C1 segment of cervical spinal cord (tissue), 14 donors: Measurements from ENCODE around the gene ADARB2.

Experiments
- DNase-seq, 14 donors: peaks; one replicate each; lab custom pipeline; 2025; lab: John Stamatoyannopoulos, UW

ADARB2 gene

GRCh38 chr10:1663226-1663625 is 74.1 kb downstream of the ADARB2 start:
- no peak for DNase-seq

- DNase-seq: no peak
Observed at GRCh38 chr10:1662438-1663025, 74.8 kb downstream of the ADARB2 start.

- DNase-seq: no peak
Observed at GRCh38 chr10:1661859-1662437, 75.4 kb downstream of the ADARB2 start.

GRCh38 chr10:1661416-1661815 is 75.9 kb downstream of the ADARB2 start:
- no peak for DNase-seq

GRCh38 chr10:1660815-1661214 is 76.5 kb downstream of the ADARB2 start:
- DNase-seq: no peak

- DNase-seq: no peak
Observed at GRCh38 chr10:1660386-1660785, 76.9 kb downstream of the ADARB2 start.

- peak in 1 of 14 donors; percentile 6 for DNase-seq
Observed at GRCh38 chr10:1659221-1659791, 78.0 kb downstream of the ADARB2 start.

GRCh38 chr10:1658658-1659057 is 78.7 kb downstream of the ADARB2 start:
- DNase-seq: no peak

GRCh38 chr10:1657479-1657878 is 79.8 kb downstream of the ADARB2 start:
- DNase-seq: no peak

GRCh38 chr10:1655367-1655766 is 82.0 kb downstream of the ADARB2 start:
- no peak for DNase-seq

- no peak for DNase-seq
Observed at GRCh38 chr10:1654811-1655356, 82.4 kb downstream of the ADARB2 start.

GRCh38 chr10:1654247-1654646 is 83.1 kb downstream of the ADARB2 start:
- no peak for DNase-seq

GRCh38 chr10:1653321-1653720 is 84.0 kb downstream of the ADARB2 start:
- DNase-seq: no peak

- peak in 3 of 14 donors; percentile 14 to 96 (median 56) for DNase-seq
Observed at GRCh38 chr10:1652151-1652550, 85.2 kb downstream of the ADARB2 start.

- peak in 1 of 14 donors; percentile 41 for DNase-seq
Observed at GRCh38 chr10:1651270-1651966, 85.9 kb downstream of the ADARB2 start.

- DNase-seq: peak in 1 of 14 donors; percentile 86
Observed at GRCh38 chr10:1650542-1651269, 86.6 kb downstream of the ADARB2 start.

- DNase-seq: no peak
Observed at GRCh38 chr10:1648648-1649047, 88.7 kb downstream of the ADARB2 start.

GRCh38 chr10:1646332-1646731 is 91.0 kb downstream of the ADARB2 start:
- DNase-seq: no peak

- DNase-seq: no peak
Observed at GRCh38 chr10:1645896-1646295, 91.4 kb downstream of the ADARB2 start.

- DNase-seq: no peak
Observed at GRCh38 chr10:1644191-1644711, 93.1 kb downstream of the ADARB2 start.

GRCh38 chr10:1643908-1644179 is 93.5 kb downstream of the ADARB2 start:
- no peak for DNase-seq
